Caco-2 (cell line): ENCODE data around the gene TLE5. TPM values are rescaled to one million over a fixed set of nuclear protein-coding genes. Genes with fewer than 3 reads are reported as not detected.

ENCODE experiments used
- BruUV-seq: library from RNA; stranded (reverse); fragments of 400-500 nt; replicated peaks from 2 replicates; lab custom pipeline; 2021; lab: Mats Ljungman, UMichigan
- CTCF ChIA-PET: fragments of 300-600 bp; sonication (Branson Sonifier 250); formaldehyde crosslinking; loops from one replicate; lab custom pipeline; 2022; ENCODE audit warnings: antibody characterized with exemption; lab: Charles Lee
- POLR2A ChIA-PET: fragments of 300-600 bp; sonication (Branson Sonifier 250); formaldehyde crosslinking; loops from one replicate; lab custom pipeline; 2022; ENCODE audit warnings: antibody characterized with exemption; lab: Charles Lee
- DNase-seq, 2 experiments: peaks; one replicate each; pipeline versions ENCODE4 v3.0.0 to v3.0.0-alpha.2; 2020 to 2022
- H3K27me3 ChIP-seq: replicated peaks from 2 replicates; pipeline ENCODE4 v1.6.0; 2011; ENCODE audit warnings: low read length; ENCODE audit not compliant: control insufficient read depth, insufficient read depth
- H3K36me3 ChIP-seq: 2 replicates; pipeline ENCODE4 v1.5.1; 2011; ENCODE audit warnings: low read length; ENCODE audit not compliant: control insufficient read depth, insufficient read depth
- H3K4me1 ChIP-seq: fragments of 250-450 bp; sonication (Bioruptor Pico); 2 replicates; pipeline ENCODE4 v1.5.1; 2020; ENCODE audit warnings: mild to moderate bottlenecking
- H3K4me3 ChIP-seq: 2 replicates; pipeline ENCODE4 v1.5.1; 2011; ENCODE audit warnings: low read depth, mild to moderate bottlenecking, control low read depth, low read length
- H3K9me3 ChIP-seq: fragments of 250-450 bp; sonication (Bioruptor Pico); 2 replicates; pipeline ENCODE4 v1.5.1; 2020; ENCODE audit warnings: mild to moderate bottlenecking, moderate library complexity
- H3K27ac Mint-ChIP-seq: one replicate; pipeline ENCODE4 v1.8.0; 2022; ENCODE audit warnings: mixed read lengths; ENCODE audit not compliant: unreplicated experiment
- H3K27me3 Mint-ChIP-seq: one replicate; pipeline ENCODE4 v1.8.0; 2022; ENCODE audit warnings: mixed read lengths; ENCODE audit not compliant: insufficient read depth, unreplicated experiment
- H3K36me3 Mint-ChIP-seq: one replicate; pipeline ENCODE4 v1.8.0; 2022; ENCODE audit warnings: mild to moderate bottlenecking, mixed read lengths; ENCODE audit not compliant: insufficient read depth, unreplicated experiment
- H3K4me1 Mint-ChIP-seq: one replicate; pipeline ENCODE4 v1.8.0; 2022; ENCODE audit warnings: low read depth, mixed read lengths; ENCODE audit not compliant: unreplicated experiment
- H3K4me3 Mint-ChIP-seq: one replicate; pipeline ENCODE4 v1.8.0; 2022; ENCODE audit warnings: mild to moderate bottlenecking, moderate library complexity, mixed read lengths; ENCODE audit not compliant: unreplicated experiment
- H3K9me3 Mint-ChIP-seq: one replicate; pipeline ENCODE4 v1.8.0; 2022; ENCODE audit warnings: mixed read lengths; ENCODE audit not compliant: unreplicated experiment
- CTCF ChIP-seq, 2 experiments: fragments of 200-600 bp in 1 of 2; IDR thresholded peaks; 1 replicate in 1 of 2; 2 replicates in 1 of 2; pipeline versions ENCODE4 v1.5.1 to v1.8.0; 2011 to 2022; ENCODE audit warnings: antibody characterized with exemption in 1 of 2, control low read depth in 1 of 2, inconsistent platforms in 1 of 2, low read depth in 1 of 2, low read length in 1 of 2, mild to moderate bottlenecking in 1 of 2, moderate library complexity in 1 of 2; ENCODE audit not compliant: insufficient read depth in 1 of 2, severe bottlenecking in 1 of 2, unreplicated experiment in 1 of 2
- intact Hi-C: fragments of 100-400 bp; cut with micrococcal nuclease; formaldehyde crosslinking; loops from one replicate; pipeline ENCODE4 v1.10.0; 2022; ENCODE audit not compliant: unreplicated experiment
- total RNA-seq: library from RNA; stranded (reverse); gene quantifications from 2 replicates; pipeline ENCODE4 v1.2.3, GENCODE V29; 2022

TLE5 gene
- total RNA-seq, 1 experiment from 2014 or later: 132 TPM

- Histone ChIP-seq H3K9me3 (no peaks in the 10 kb centered on the region), H3K27me3 (no peaks in the 10 kb centered on the region), H3K4me1 (peaks cover 9% of the 10 kb centered on the region; the same call in 1 of the 2 replicates), H3K36me3 (no peaks in the 10 kb centered on the region), H3K4me3 (no peak overlapping the region)
- ChIA-PET CTCF (no interaction called here), POLR2A (no interaction called here)
- no TSS peak for BruUV-seq
- H3K27ac Mint-ChIP-seq: no peak overlapping the region
- no peaks in the 10 kb centered on the region for H3K27me3 Mint-ChIP-seq
- intact Hi-C loops: no loop called here
- H3K36me3 Mint-ChIP-seq: peaks cover 20% of the 10 kb centered on the region
- H3K4me3 Mint-ChIP-seq: no peak overlapping the region
- H3K9me3 Mint-ChIP-seq: no peaks in the 10 kb centered on the region
- DNase-seq: no peak
- peaks cover 12% of the 10 kb centered on the region for H3K4me1 Mint-ChIP-seq
- no peak for TF ChIP-seq CTCF (IDR thresholded peaks at IDR 0.05; ENCODE audit: insufficient read depth in 1 of 2, low read depth in 1 of 2, low read length in 1 of 2, severe bottlenecking in 1 of 2, unreplicated experiment in 1 of 2)
These were observed 3.4 kb downstream of the TLE5 start for GRCh38 chr19:3058821-3059314.

GRCh38 chr19:3058009-3058820 is 4.1 kb downstream of the TLE5 start:
- Mint-ChIP-seq H3K27me3 (no peaks in the 10 kb centered on the region), H3K4me1 (peaks cover 11% of the 10 kb centered on the region)

More at GRCh38 chr19:3058009-3058820, 4.1 kb downstream of the TLE5 start:
- Mint-ChIP-seq H3K9me3 (no peaks in the 10 kb centered on the region), H3K36me3 (peaks cover 20% of the 10 kb centered on the region), H3K27ac (no peak overlapping the region), H3K4me3 (no peak overlapping the region)
- ChIA-PET CTCF (interaction anchor here (0.6 kb wide), 1 partner anchor 107 kb away, joined by 4 read pairs; no protein-coding TSS in a partner anchor), POLR2A (no interaction called here)
- Histone ChIP-seq H3K9me3 (no peaks in the 10 kb centered on the region), H3K4me1 (peaks cover 9% of the 10 kb centered on the region; the same call in 1 of the 2 replicates), H3K27me3 (no peaks in the 10 kb centered on the region), H3K36me3 (no peaks in the 10 kb centered on the region), H3K4me3 (no peak overlapping the region)
- BruUV-seq: no TSS peak
- no peak for DNase-seq
- TF ChIP-seq CTCF (IDR thresholded peaks at IDR 0.05; ENCODE audit: insufficient read depth in 1 of 2, low read depth in 1 of 2, low read length in 1 of 2, severe bottlenecking in 1 of 2, unreplicated experiment in 1 of 2): no peak
- intact Hi-C loops: no loop called here
